Measurements from ENCODE around the gene USF3.

GRCh38 chr3:113741086-113741485 is 44.6 kb upstream of the USF3 start:
- TF ChIP-seq CTCF (IDR thresholded peaks at IDR 0.05) (no peak), POLR2A (IDR thresholded peaks at IDR 0.05) (no peak), EP300 (IDR thresholded peaks at IDR 0.05) (no peak), POLR2AphosphoS5 (IDR thresholded peaks at IDR 0.05) (no peak)

Data from upper lobe of left lung (tissue), 4 donors.